Spleen (tissue), 13 donors: ENCODE results near the gene HEMK1. TPM values are rescaled to one million over a fixed set of nuclear protein-coding genes. Genes with fewer than 3 reads are reported as not detected.
A peak's percentile ranks its signal among the peaks of the same experiment; 100 is the strongest.

Experiments used
- DNase-seq: peaks from one replicate; pipeline ENCODE4 v3.0.0-alpha.2; 2020
- H3K27ac ChIP-seq, 8 donors: fragments of 200-600 bp; sonication (generic) in 7 of 8; 1 replicate in 4 of 8; 2 replicates in 4 of 8; pipeline versions ENCODE4 v1.5.0 to v1.8.0; 2016 to 2021; ENCODE audit warnings: inconsistent platforms in 4 of 8, mild to moderate bottlenecking in 4 of 8, moderate library complexity in 1 of 8
- H3K27me3 ChIP-seq, 7 donors: fragments of 200-600 bp; sonication (generic) in 6 of 7; replicated peaks in 1 of 7; 1 replicate in 4 of 7; 2 replicates in 3 of 7; pipeline versions ENCODE4 v1.5.0 to v1.8.0; 2016 to 2021; ENCODE audit warnings: inconsistent platforms in 3 of 7, mild to moderate bottlenecking in 1 of 7
- H3K36me3 ChIP-seq, 6 donors: fragments of 200-600 bp; sonication (generic) in 5 of 6; 1 replicate in 4 of 6; 2 replicates in 2 of 6; pipeline versions ENCODE4 v1.5.0 to v1.8.0; 2016 to 2021; ENCODE audit warnings: inconsistent platforms in 2 of 6
- H3K4me1 ChIP-seq, 6 donors: fragments of 200-600 bp; sonication (generic) in 5 of 6; 1 replicate in 3 of 6; 2 replicates in 3 of 6; pipeline versions ENCODE4 v1.5.0 to v1.8.0; 2016 to 2021; ENCODE audit warnings: inconsistent platforms in 3 of 6
- H3K4me3 ChIP-seq, 8 donors: fragments of 200-600 bp; sonication (generic) in 7 of 8; 1 replicate in 4 of 8; 2 replicates in 4 of 8; pipeline versions ENCODE4 v1.5.0 to v1.8.0; 2016 to 2021; ENCODE audit warnings: inconsistent platforms in 4 of 8, mild to moderate bottlenecking in 4 of 8, moderate library complexity in 2 of 8
- H3K9me3 ChIP-seq, 8 donors: fragments of 200-600 bp; sonication (generic) in 7 of 8; 1 replicate in 4 of 8; 2 replicates in 4 of 8; pipeline versions ENCODE4 v1.5.0 to v1.8.0; 2016 to 2021; ENCODE audit warnings: inconsistent platforms in 4 of 8
- POLR2A ChIP-seq, 3 donors: fragments of 450-650 bp; IDR thresholded peaks; one replicate each; pipeline ENCODE4 v1.5.1; 2017; ENCODE audit warnings: antibody characterized with exemption in 3 of 3, mild to moderate bottlenecking in 1 of 3
- POLR2AphosphoS5 ChIP-seq, 3 donors: sonication (generic); formaldehyde crosslinking; IDR thresholded peaks; one replicate each; pipeline ENCODE4 v1.5.1; 2017; ENCODE audit warnings: antibody characterized with exemption in 3 of 3
- WGBS, 5 donors: extraction: QIAGEN DNeasy Blood & Tissue Kit in 3 of 5; methylation state at CpG; one replicate each; pipeline versions ENCODE4 v1.1.5 to v1.1.7; 2013 to 2018; 5-methylcytosine and 5-hydroxymethylcytosine counted together
- intact Hi-C: fragments of 100-400 bp; cut with DNase I; formaldehyde crosslinking; loops from one replicate; pipeline ENCODE4 v1.15.0; 2023; ENCODE audit warnings: low total_unique reads
- long read RNA-seq, 2 donors: transcript quantifications; one replicate each; lab custom pipeline, GENCODE V29; 2026
- polyA plus RNA-seq, 3 donors: library from polyadenylated mRNA; stranded (reverse); fragments of 200-250 nt; gene quantifications; one replicate each; pipeline ENCODE4 v1.2.1, GENCODE V29; 2013
- total RNA-seq, 7 donors: library from RNA; depleted of rRNA in 3 of 7; stranded (reverse); fragments of >200 nt in 3 of 7; fragmentation: NEBNext Ultra II Directional in 4 of 7; extraction: Animal tissue kit (Norgen Biotek cat#: 25700) in 4 of 7; gene quantifications; one replicate each; pipeline versions ENCODE4 v1.1.0 to v1.2.1, GENCODE V29; 2016 to 2021
- TF ChIP-seq, protein P1 (sequence below), 11 experiments: fragments of 200-600 bp in 7 of 11; fragments of 450-650 bp in 4 of 11; sonication (generic) in 4 of 11; IDR thresholded peaks in 8 of 11; conservative IDR thresholded peaks in 3 of 11; 1 replicate in 7 of 11; 2 replicates in 4 of 11; pipeline versions ENCODE4 v1.4.0 to v1.8.0; 2016 to 2021; ENCODE audit warnings: antibody characterized with exemption in 11 of 11, inconsistent platforms in 4 of 11, mild to moderate bottlenecking in 1 of 11
- donor health status: healthy with polysubstance abuse.
- donor health status: DM: no; HTN: no; CAD: no; lungs with moderate emphysema.
- donor health status: DM: no; HTN: no; CAD: no.
- donor health status: Bipolar disorder and iron deficiency.
- donor health status: healthy.
- donor health status: DM: no; HTN: no; CAD: no.
- donor health status: DM: yes; HTN: yes; CAD: no.

Gene HEMK1, protein sequence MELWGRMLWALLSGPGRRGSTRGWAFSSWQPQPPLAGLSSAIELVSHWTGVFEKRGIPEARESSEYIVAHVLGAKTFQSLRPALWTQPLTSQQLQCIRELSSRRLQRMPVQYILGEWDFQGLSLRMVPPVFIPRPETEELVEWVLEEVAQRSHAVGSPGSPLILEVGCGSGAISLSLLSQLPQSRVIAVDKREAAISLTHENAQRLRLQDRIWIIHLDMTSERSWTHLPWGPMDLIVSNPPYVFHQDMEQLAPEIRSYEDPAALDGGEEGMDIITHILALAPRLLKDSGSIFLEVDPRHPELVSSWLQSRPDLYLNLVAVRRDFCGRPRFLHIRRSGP
- total RNA-seq, result 10 to 100 TPM in 6 of 7 donors, 1 to 10 TPM in 1; 7.6 to 22.5 (median 18.9) TPM
- polyA plus RNA-seq, result 10 to 100 TPM; 25.1 to 45.2 (median 41.1) TPM
- long read RNA-seq, donor 1, full-length matches to known transcripts, result 5 of 5 reads
- long read RNA-seq, donor 1, partial matches to known transcripts, result 0 of 5 reads
- long read RNA-seq, donor 1, other reads (novel, unspliced or antisense), result 0 of 5 reads
- long read RNA-seq, donor 2, full-length matches to known transcripts, result 3 of 3 reads
- long read RNA-seq, donor 2, partial matches to known transcripts, result 0 of 3 reads
- long read RNA-seq, donor 2, other reads (novel, unspliced or antisense), result 0 of 3 reads

DNA sequence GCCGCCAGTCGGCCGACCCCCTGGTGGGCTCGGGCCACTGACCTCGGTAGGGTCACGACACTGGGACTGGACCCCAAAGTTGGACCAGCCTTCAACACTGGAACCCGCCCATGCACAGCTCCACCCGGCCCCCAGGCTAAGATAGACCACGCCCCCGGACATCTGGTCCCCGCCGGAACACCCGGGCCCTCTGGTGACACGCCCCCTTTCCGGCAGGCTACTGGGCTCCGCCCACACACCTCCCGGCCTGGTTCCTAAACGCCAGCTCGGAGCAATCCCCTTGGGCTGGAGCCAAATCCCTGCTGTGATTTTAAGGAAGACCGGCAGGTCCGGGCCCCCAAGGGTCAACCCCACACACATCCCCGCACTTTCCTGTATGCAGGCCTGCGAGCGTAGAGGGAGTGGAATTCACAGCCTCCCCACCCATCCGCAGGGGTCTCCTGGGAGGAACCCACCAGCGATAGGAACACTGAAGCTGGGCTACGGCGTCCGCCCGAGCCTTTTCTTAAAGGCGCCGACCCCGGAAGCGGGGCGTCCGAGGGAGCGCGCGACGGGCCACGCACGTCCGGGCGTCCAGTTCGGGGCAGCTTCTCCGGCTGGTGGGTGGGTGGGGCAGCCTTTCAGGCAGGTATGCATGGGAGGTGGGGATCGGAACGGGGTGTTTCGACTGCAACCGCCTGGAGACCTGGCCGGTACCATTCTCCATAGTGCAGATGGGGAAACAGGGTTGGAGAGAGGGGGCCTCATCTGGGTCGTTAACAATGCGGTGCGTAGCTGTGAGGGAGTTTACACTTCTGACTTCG lies at the start of gene HEMK1:
Gene HEMK1, plus strand, starts transcription at position 576 of the 803 bp plus-strand sequence. CDS start 1,583 bp downstream, outside the sequence.
- Histone ChIP-seq H3K27me3 (no peaks in the 10 kb centered on the region), H3K36me3 (peaks cover 0 to 24% (median 0%) of the 10 kb centered on the region in 6 donors), H3K4me3 (peak within 1 kb of the TSS; percentile 54 to 88 (median 78)), H3K27ac (peak within 1 kb of the TSS; percentile 76 to 93 (median 91)), H3K9me3 (no peaks in the 10 kb centered on the region), H3K4me1 (peaks cover 27 to 74% (median 63%) of the 10 kb centered on the region in 6 donors)
- DNase-seq, result peak; percentile 99
- intact Hi-C loops, result no loop called here
- WGBS, 5 donors, result 0 to 1% (median 0%) methylated on average over 22 to 55 of the region's 55 CpGs
- TF ChIP-seq POLR2AphosphoS5 (IDR thresholded peaks at IDR 0.05) (peak; percentile 93 to 96 (median 93)), POLR2A (IDR thresholded peaks at IDR 0.05) (peak in 2 of 3 donors; percentile 22 to 55)
- TF ChIP-seq, protein P1, sequence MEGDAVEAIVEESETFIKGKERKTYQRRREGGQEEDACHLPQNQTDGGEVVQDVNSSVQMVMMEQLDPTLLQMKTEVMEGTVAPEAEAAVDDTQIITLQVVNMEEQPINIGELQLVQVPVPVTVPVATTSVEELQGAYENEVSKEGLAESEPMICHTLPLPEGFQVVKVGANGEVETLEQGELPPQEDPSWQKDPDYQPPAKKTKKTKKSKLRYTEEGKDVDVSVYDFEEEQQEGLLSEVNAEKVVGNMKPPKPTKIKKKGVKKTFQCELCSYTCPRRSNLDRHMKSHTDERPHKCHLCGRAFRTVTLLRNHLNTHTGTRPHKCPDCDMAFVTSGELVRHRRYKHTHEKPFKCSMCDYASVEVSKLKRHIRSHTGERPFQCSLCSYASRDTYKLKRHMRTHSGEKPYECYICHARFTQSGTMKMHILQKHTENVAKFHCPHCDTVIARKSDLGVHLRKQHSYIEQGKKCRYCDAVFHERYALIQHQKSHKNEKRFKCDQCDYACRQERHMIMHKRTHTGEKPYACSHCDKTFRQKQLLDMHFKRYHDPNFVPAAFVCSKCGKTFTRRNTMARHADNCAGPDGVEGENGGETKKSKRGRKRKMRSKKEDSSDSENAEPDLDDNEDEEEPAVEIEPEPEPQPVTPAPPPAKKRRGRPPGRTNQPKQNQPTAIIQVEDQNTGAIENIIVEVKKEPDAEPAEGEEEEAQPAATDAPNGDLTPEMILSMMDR (IDR thresholded peaks at IDR 0.05 in 8 of 11, conservative IDR thresholded peaks at IDR 0.05 in 3 of 11), result peak in 4 of 11 experiments; percentile 8 to 36 (median 23)

DNA sequence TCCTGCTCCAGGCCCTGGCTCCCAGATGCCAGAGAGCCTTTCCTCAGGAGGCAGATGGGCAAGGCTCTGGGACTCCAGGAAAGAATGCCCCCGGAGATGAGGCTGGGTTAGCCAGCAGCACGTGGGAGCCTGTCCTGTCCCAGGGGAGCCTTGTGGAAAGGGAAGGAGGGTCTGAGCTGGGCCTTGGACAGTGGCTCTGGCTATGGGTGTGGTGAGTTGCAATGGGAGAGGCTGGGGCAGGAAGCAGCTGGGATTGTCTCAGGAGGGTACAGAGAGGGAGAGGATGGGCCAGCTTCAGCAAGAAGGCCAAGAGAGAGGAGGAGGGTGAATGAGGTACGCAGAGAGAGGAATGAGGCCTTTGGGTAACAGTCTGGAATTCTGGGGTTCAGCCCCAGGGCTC lies 48.5 kb upstream of the HEMK1 start:
- peaks cover 8 to 24% (median 19%) of the 10 kb centered on the region in 6 donors for H3K4me1 ChIP-seq
- H3K4me3 ChIP-seq, result no peak overlapping the region
- no peaks in the 10 kb centered on the region for H3K9me3 ChIP-seq
- H3K36me3 ChIP-seq, result no peaks in the 10 kb centered on the region
- 56 to 76% (median 64%) methylated on average over 3 of the region's 3 CpGs for WGBS, 5 donors
- H3K27ac ChIP-seq, result no peak overlapping the region
- no peak for DNase-seq
- intact Hi-C loops, result no loop called here
- TF ChIP-seq POLR2A (IDR thresholded peaks at IDR 0.05), result no peak
- TF ChIP-seq, protein P1 (IDR thresholded peaks at IDR 0.05 in 8 of 11, conservative IDR thresholded peaks at IDR 0.05 in 3 of 11), result no peak
- TF ChIP-seq POLR2AphosphoS5 (IDR thresholded peaks at IDR 0.05), result no peak
- peaks cover 0 to 3% (median 0%) of the 10 kb centered on the region in 7 donors for H3K27me3 ChIP-seq

DNA sequence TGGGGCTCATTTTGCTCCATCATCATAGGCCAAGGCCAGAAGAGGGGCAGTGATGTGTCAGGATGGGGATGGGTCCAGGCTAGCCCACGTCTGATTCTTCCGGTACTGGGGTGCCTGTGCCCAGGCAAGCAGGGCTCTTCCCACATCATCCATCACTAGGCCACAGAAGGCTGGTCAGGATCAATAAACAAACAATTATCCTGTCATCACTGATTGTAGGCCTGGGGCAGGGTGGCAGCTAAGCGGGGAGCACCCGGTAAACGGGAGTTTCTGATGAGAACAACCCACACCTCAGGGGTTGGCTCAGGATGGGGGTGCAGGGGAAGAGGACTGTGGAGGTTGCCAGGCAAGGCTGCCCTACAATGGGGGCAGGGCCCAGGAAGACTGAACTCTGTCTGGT lies 47.8 kb upstream of the HEMK1 start:
- TF ChIP-seq POLR2A (IDR thresholded peaks at IDR 0.05) (no peak), POLR2AphosphoS5 (IDR thresholded peaks at IDR 0.05) (no peak)
- TF ChIP-seq, protein P1 (IDR thresholded peaks at IDR 0.05 in 8 of 11, conservative IDR thresholded peaks at IDR 0.05 in 3 of 11), result no peak
- intact Hi-C loops, result no loop called here
- H3K9me3 ChIP-seq, result no peaks in the 10 kb centered on the region
- DNase-seq, result no peak
- 81 to 100% (median 88%) methylated on average over 1 to 5 of the region's 5 CpGs for WGBS, 5 donors
- H3K27ac ChIP-seq, result no peak overlapping the region
- no peak overlapping the region for H3K4me3 ChIP-seq
- H3K27me3 ChIP-seq, result peaks cover 0 to 3% (median 0%) of the 10 kb centered on the region in 7 donors
- H3K4me1 ChIP-seq, result peaks cover 2 to 17% (median 12%) of the 10 kb centered on the region in 6 donors
- no peaks in the 10 kb centered on the region for H3K36me3 ChIP-seq
